ENCODE data around the gene POU2F2.

POU2F2 gene

GRCh38 chr19:42124386-42124901 lies 7.8 kb downstream of the POU2F2 start:
- POLR2A ChIA-PET: interaction anchor here (1.0 to 2.1 kb wide), 2 partner anchors 11 to 48 kb away, joined by 4 to 11 read pairs; partner anchors contain the start of gene ZNF574
- CTCF ChIA-PET: interaction anchor here (1.1 to 5.9 kb wide), 6 partner anchors 9 to 172 kb away, joined by 3 to 52 read pairs (median 26); partner anchors contain the start of gene POU2F2
- no peak overlapping the region for H3K4me3 ChIP-seq (ENCODE audit: low read depth, low read length)
- no peak for DNase-seq (ENCODE audit: low read depth, low spot score)
- TF ChIP-seq CTCF (IDR thresholded peaks at IDR 0.05; ENCODE audit: insufficient read depth, low read length, missing control alignments): no peak

- no peak for DNase-seq (ENCODE audit: low read depth, low spot score)
- ChIA-PET POLR2A (interaction anchor here (1.0 to 2.1 kb wide), 2 partner anchors 10 to 48 kb away, joined by 4 to 11 read pairs; partner anchors contain the start of gene ZNF574), CTCF (interaction anchor here (0.8 to 5.9 kb wide), 8 partner anchors 10 to 156 kb away, joined by 3 to 52 read pairs (median 6); partner anchors contain the start of gene POU2F2)
- no peak for TF ChIP-seq CTCF (IDR thresholded peaks at IDR 0.05; ENCODE audit: insufficient read depth, low read length, missing control alignments)
- no peak overlapping the region for H3K4me3 ChIP-seq (ENCODE audit: low read depth, low read length)
Observed at GRCh38 chr19:42123765-42124164, 8.5 kb downstream of the POU2F2 start.

- no peak overlapping the region for H3K4me3 ChIP-seq (ENCODE audit: low read depth, low read length)
- no peak for TF ChIP-seq CTCF (IDR thresholded peaks at IDR 0.05; ENCODE audit: insufficient read depth, low read length, missing control alignments)
- CTCF ChIA-PET: interaction anchor here (0.8 to 5.9 kb wide), 7 partner anchors 9 to 157 kb away, joined by 3 to 52 read pairs (median 10); partner anchors contain the start of gene POU2F2
- DNase-seq (ENCODE audit: low read depth, low spot score): no peak
- POLR2A ChIA-PET: interaction anchor here (1.0 to 2.1 kb wide), 2 partner anchors 9 to 47 kb away, joined by 4 to 11 read pairs; partner anchors contain the start of gene ZNF574
Observed at GRCh38 chr19:42122691-42123607, 9.3 kb downstream of the POU2F2 start.

- ChIA-PET POLR2A (interaction anchor here (1.0 to 1.2 kb wide), 2 partner anchors 11 to 55 kb away, joined by 3 to 4 read pairs; no protein-coding TSS in a partner anchor), CTCF (interaction anchor here (0.7 to 5.9 kb wide), 5 partner anchors 9 to 265 kb away, joined by 3 to 52 read pairs (median 5); partner anchors contain the start of gene POU2F2)
- no peak for DNase-seq (ENCODE audit: low read depth, low spot score)
- no peak overlapping the region for H3K4me3 ChIP-seq (ENCODE audit: low read depth, low read length)
- no peak for TF ChIP-seq CTCF (IDR thresholded peaks at IDR 0.05; ENCODE audit: insufficient read depth, low read length, missing control alignments)
Observed at GRCh38 chr19:42121656-42122069, 10.6 kb downstream of the POU2F2 start.

- H3K4me3 ChIP-seq (ENCODE audit: low read depth, low read length): no peak overlapping the region
- no peak for TF ChIP-seq CTCF (IDR thresholded peaks at IDR 0.05; ENCODE audit: insufficient read depth, low read length, missing control alignments)
- CTCF ChIA-PET: interaction anchor here (0.7 to 5.9 kb wide), 6 partner anchors 8 to 266 kb away, joined by 3 to 52 read pairs (median 4); partner anchors contain the start of gene POU2F2
- POLR2A ChIA-PET: interaction anchor here (1.0 to 1.2 kb wide), 2 partner anchors 10 to 56 kb away, joined by 3 to 4 read pairs; no protein-coding TSS in a partner anchor
- no peak for DNase-seq (ENCODE audit: low read depth, low spot score)
Observed at GRCh38 chr19:42121036-42121621, 11.1 kb downstream of the POU2F2 start.

All from AG04449 (cell line).